ENCODE data around the gene LRP4.
A peak's percentile ranks its signal among the peaks of the same experiment; 100 is the strongest.

LRP4 gene

GRCh38 chr11:46920755-46921154 lies 2.4 kb upstream of the LRP4 start:
- DNase-seq, result no peak

GRCh38 chr11:46918788-46919513 lies 601 bp upstream of the LRP4 start:
- DNase-seq, result no peak

GRCh38 chr11:46917762-46918082 lies 628 bp downstream of the LRP4 start:
- DNase-seq, result no peak

DNA sequence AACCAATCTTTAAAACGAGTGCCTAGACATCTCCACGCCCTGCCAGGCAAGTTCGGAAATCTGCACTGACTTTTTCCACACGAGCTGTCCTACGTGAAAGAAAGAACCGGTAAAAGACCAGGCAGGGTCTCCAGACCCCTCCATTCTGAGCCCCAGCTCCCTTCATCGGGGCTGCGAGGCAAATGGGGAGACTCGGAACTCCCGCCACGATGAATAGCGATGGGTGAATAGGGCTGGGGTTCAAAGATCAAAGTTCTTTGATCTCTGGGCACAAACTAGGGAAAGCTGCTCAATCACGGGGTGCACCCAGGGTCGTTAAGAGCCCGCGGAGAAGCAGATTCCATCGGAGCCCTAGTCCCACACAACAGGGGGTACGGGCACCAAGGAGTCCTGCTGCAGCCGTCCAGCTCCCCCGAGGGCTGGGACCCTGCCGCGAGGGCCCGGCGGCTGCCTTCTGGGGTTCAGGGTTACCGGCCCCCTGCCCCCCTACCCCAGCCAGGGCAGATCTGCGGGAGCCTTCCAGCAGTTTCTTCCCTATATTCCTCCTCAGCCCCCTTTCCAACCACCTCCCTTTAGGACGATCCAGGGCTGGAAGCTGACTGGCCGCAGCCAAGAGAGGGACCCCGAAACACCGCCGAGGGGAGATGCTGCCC lies 1.1 kb downstream of the LRP4 start:
- DNase-seq, result no peak

DNA sequence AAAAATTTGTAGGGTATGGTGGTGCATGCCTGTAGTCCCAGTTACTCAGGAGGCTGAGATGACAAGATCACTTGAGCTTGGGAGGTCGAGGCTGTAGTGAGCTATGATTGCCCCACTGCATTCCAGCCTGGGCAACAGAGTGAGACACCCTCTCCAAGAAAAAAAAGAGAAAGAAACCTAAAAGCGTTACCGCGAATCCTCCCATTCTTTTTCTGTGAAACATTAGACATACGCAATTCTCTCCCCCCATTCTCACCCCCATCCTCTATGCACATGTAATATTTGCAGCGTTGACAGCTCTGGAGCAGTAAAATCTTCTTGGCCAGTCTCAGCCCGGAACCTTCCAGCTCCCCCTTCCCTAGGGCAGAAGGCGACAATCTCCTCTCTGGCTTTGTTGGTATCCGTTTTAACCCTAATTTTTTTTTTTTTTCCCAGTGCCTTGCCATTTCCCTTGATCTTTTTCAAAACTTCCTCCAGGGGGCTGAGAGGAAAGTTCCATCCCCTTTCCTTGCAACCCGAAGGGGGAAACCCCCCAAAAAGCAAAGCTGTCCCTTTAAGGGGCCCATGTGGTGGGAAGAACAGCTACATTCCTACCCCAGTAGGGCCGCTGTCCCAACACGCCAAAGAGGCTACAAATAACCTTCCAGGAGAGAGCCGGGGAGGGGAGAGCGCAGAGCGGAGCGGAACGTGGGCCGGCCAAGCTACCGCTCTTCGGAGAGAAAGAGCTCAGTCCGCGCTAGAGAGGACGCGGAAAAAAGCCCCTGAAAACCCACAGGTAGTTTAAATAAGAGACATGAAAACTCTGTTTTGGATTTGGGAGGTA lies 1.9 kb downstream of the LRP4 start:
- peak; percentile 66 for DNase-seq

- DNase-seq, result no peak
Observed at GRCh38 chr11:46914910-46915309, 3.4 kb downstream of the LRP4 start.

DNA sequence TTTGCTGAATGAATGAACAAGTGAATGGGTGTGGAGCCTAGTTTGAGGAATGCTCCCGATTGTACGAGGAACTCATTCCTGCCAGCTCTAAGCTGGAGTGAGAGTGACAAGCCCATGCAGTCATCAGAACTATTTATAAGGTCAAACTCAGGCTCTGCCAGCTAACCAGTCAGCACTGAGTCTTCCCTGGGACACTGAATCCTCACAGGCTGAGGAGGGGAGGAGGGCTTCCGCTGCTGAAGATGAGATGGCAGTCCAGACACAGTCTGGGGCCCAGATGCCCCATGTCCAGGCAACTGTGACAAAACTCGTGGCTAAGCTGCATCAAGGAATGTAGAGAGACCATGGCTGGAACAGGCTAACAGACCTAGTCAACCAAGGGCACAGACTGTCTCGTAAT lies 4.0 kb downstream of the LRP4 start:
- DNase-seq, result no peak

DNA sequence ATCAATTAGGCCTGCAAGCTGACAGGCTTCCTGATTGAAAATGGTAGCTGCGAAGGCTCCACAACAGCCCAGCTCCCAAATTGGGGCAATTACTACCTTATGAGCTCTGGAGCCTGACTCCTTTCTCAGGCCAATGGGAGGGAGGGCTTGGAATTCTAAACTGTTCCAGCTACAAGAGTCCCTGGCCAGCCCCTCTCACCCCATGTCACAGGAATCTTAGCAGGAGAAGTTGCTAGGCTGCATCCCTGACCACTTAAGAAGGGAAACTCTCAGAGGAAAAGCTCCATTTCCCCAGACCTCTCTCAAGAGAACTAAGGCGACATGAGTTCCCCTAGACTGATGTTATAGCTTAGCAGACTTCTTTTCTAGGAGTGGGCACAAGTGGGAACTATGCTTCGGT lies 4.9 kb downstream of the LRP4 start:
- no peak for DNase-seq

DNA sequence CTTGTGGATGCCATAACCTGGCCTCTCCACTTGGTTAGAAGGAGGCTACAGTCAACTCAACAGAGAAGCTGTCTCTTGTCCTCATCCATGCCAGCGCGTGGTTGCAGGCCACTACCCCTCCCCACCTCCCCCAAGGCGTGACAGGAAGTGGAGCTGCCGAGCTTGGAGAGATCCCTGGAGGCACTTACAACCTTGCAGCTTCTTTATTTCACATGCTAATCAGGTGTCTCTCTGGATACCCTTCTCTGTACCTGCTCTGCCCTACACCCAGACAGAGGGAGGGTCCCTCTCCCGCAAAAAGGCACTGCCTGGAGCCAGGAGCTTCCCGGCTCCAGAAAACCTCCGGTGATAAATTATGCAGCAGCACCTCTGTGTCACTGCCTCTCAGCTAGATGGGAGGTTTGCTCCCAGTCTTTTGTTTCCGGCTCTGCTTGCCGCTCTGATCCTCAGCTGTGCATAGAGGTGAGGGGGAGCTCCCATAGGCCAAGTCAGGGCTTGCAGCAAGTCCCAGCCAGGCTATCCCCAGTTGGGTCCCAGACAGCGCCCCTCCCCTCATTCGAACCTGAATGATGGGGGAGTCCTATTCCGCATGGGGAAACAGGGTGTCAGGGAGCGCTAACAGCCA lies 5.7 kb downstream of the LRP4 start:
- DNase-seq, result no peak

DNA sequence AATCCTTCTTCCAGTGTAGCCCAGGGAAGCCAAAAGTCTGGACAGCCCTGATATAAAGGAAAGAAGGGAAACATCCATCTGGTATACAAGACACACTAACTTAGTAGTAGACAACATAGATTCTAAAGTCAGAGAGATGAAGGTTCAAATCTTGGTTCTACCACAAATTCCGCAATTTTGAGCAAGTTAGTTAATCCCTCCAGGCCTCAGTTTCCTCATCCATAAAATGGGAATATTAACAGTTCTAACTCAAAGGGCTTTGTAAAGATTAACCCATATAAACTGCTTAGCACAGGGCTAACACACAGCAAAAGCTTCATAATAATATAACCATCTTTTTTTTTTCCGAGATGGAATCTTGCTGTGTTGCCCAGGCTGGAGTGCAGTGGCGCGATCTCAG lies 10.7 kb downstream of the LRP4 start:
- no peak for DNase-seq

DNA sequence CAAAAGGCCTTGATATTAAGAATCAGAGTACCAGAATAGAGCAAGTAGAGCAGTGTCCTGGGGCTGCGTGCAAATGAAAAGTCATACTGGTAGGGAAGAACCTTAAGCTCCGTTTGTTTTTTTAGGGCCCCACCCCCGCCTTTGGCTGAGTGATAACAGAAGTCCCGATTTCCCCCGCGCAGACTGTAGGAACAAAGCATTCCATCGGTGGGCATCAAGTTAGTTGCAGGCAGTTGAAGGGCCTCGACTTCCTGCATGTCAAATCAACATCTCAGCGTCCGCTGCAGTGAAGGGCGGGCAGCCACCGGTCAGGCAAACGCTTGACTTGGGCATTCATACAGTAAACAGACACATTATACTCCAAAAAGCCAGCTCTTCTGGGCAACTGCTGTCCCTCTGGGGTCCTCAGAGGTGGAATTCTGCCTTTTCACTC lies 11.7 kb downstream of the LRP4 start:
- DNase-seq, result no peak

- no peak for DNase-seq
Observed at GRCh38 chr11:46905806-46906205, 12.5 kb downstream of the LRP4 start.

GRCh38 chr11:46903846-46904245 lies 14.5 kb downstream of the LRP4 start:
- DNase-seq, result no peak

DNA sequence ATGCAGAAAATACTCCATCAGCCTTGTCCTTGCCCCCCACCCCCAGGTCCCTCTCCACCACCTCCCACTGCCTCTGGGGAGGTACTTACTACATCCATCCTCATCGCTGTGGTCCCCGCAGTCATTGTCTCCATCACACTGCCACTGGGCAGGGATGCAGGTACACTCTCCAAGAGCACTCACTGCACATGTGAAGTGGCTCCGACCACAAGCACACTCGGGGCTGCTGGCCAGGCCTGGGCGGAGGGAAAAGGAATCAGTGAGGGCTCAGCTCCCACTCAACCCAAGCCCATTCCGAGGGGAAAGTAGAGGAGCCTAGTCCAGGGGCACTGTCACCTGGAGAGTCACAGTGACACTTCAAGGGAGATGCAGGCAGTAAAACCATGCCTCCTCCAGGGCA lies 15.7 kb downstream of the LRP4 start:
- DNase-seq, result no peak

DNA sequence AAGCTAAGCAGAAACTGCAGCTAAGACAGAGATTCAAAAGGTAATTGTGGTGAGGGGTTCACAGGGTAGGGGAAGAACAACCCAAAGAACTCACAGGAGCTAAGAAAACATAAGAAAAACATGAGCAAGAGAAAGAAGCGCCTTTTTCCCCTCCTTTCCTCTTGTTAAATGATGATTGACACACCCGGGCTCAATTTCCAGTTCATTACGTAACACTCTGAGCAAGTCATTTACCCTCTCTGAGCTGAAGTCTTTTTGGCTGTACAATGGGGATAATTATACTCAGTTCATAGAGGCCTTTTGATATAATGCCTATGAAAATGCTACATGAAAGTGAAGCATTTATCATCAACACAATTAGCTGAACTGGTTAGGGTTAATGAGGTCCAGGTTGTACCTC lies 17.2 kb downstream of the LRP4 start:
- no peak for DNase-seq

DNA sequence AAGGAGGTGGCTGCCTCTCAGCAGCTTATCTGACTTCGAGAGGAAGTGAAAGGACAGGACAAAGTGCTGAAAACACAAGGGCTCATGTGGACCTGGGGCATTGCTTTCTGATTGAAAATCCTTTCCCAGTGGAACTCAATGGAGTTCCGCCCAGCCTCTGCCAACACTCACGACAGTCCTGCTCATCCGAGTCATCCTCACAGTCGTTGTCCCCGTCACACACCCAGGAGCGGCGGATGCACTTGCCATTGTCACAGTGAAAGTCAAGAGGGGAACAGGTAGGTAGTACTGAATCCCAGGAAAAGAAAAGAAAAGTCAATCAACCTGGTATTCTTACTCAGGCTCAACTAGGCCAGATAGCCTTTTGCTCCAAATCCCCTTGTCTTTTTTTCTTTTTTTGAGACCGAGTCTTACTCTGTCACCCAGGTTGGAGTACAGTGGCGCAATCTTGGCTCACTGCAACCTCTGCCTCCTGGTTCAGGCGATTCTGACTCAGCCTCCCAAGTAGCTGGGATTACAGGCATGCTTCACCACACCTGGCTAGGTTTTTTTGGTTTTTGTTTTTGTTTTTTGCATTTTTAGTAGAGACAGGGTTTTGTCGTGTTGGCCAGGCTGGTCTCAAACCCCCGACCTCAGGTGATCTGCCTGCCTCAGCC lies 18.1 kb downstream of the LRP4 start:
- DNase-seq, result no peak

DNA sequence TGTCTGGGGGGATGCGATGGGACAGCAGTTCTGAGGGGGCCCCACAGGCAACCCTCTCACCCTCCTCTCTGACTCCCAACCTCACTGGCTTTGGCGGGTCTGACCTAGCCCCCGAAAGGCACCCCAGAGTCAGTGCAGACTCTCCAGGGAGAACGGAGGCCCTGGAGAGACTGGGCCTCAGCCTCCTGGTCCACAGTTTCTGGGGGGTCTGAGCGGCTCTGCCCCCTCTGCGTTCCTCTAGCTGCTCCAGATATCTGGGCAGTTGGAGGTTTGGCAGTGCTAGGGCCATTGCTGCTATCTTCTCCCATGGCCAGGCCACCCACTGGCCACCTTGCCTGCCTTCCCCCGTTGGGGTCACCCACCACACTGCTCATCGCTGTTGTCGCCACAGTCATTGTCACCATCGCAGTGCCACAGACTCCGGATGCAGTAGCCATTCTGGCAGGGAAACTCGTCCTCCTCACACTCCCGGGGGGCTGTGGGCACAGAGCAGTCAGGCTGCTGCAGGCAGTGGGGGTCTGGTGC lies 18.8 kb downstream of the LRP4 start:
- no peak for DNase-seq

- no peak for DNase-seq
Observed at GRCh38 chr11:46898396-46899095, 19.8 kb downstream of the LRP4 start.

GRCh38 chr11:46896719-46897406 lies 21.5 kb downstream of the LRP4 start:
- no peak for DNase-seq

GRCh38 chr11:46895821-46896220 lies 22.5 kb downstream of the LRP4 start:
- no peak for DNase-seq

DNA sequence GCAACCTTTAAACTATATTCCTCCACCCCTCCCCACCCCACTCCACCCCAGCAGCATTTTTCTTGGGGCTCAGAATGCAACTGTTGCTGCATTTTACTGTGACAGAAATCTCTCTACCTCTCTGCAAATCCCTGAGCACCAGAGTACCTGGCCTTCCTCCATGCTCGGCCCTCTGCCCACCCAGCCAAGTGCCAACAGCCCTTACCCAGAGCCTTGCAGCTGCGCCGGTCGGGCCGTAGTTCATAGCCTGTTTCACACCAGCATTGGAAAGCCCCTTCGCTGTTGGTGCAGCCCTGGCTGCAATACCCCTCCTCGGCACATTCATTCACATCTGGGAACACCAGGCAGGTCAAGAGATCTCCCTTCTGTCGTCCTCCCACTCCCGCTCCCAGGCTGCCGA lies 23.4 kb downstream of the LRP4 start:
- no peak for DNase-seq

DNA sequence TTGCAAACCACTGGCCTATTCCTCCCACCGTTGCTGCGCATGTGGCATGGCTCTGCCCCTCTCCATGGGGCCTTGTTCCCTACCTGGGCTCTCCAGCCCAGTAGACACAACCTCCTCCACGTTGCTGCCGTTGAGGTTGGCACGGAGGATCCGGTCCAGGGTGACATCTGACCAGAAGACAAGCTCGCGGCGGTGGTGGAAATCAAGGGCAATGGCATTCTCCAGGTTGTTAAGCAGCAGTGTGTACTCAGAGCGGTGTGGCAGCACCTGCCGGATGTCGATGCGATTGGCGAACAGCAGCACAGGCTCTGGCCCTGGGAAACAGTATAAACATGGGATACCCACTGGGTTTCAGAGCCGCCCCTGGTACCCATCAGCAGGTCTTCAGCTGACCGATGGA lies 23.8 kb downstream of the LRP4 start:
- DNase-seq, result no peak

Measured in activated CD8-positive, alpha-beta memory T cell treated with anti-CD3 and anti-CD28 coated beads, Interleukin-2, amount 50 U/mL, for 48 hours (primary cell).